Ascending aorta (tissue), 2 donors: ENCODE results near the gene DNAJC16. TPM values are rescaled to one million over a fixed set of nuclear protein-coding genes. Genes with fewer than 3 reads are reported as not detected.
A peak's percentile ranks its signal among the peaks of the same experiment; 100 is the strongest.

ENCODE experiments used
- DNase-seq, 2 donors: peaks; one replicate each; pipeline ENCODE4 v3.0.0-alpha.2; 2019; ENCODE audit warnings: low spot score in 2 of 2
- H3K27ac ChIP-seq, 2 donors: fragments of 200-600 bp; sonication (generic); one replicate each; pipeline ENCODE4 v1.5.1; 2016 to 2017; ENCODE audit warnings: mild to moderate bottlenecking in 1 of 2
- H3K27me3 ChIP-seq: fragments of 200-600 bp; sonication (generic); one replicate; pipeline ENCODE4 v1.5.1; 2017
- H3K36me3 ChIP-seq, 2 donors: fragments of 200-600 bp; sonication (generic); one replicate each; pipeline ENCODE4 v1.5.1; 2016
- H3K4me1 ChIP-seq, 2 donors: fragments of 200-600 bp; sonication (generic); one replicate each; pipeline ENCODE4 v1.5.1; 2016 to 2017; ENCODE audit warnings: mild to moderate bottlenecking in 1 of 2
- H3K4me3 ChIP-seq, 2 donors: fragments of 200-600 bp; sonication (generic); one replicate each; pipeline ENCODE4 v1.5.1; 2016 to 2017; ENCODE audit warnings: mild to moderate bottlenecking in 1 of 2
- H3K9me3 ChIP-seq, 2 donors: fragments of 200-600 bp; sonication (generic); one replicate each; pipeline ENCODE4 v1.5.1; 2016
- CTCF ChIP-seq, 3 experiments: fragments of 200-600 bp in 2 of 3; fragments of 450-650 bp in 1 of 3; sonication (generic) in 2 of 3; IDR thresholded peaks; one replicate each; pipeline ENCODE4 v1.5.1; 2016 to 2019; ENCODE audit warnings: antibody characterized with exemption in 3 of 3, mild to moderate bottlenecking in 1 of 3, moderate library complexity in 1 of 3
- intact Hi-C: fragments of 100-400 bp; cut with DNase I; formaldehyde crosslinking; loops from one replicate; pipeline ENCODE4 v1.15.1; 2023
- total RNA-seq: library from RNA; depleted of rRNA; stranded (reverse); fragments of >200 nt; gene quantifications from one replicate; pipeline ENCODE4 v1.1.0, GENCODE V29; 2016

The DNAJC16 gene
- total RNA-seq, 1 donor from 2014 or later = 11.4 TPM

GRCh38 chr1:15605398-15606383, 79.0 kb downstream of the DNAJC16 start:
- H3K4me1 ChIP-seq = peaks cover 0 to 4% of the 10 kb centered on the region in 2 donors
- intact Hi-C loops = no loop called here
- no peak for TF ChIP-seq CTCF (IDR thresholded peaks at IDR 0.05)
- no peak overlapping the region for H3K27ac ChIP-seq
- no peaks in the 10 kb centered on the region for H3K27me3 ChIP-seq
- H3K4me3 ChIP-seq = no peak overlapping the region
- H3K36me3 ChIP-seq = no peaks in the 10 kb centered on the region
- no peak for DNase-seq
- H3K9me3 ChIP-seq = no peaks in the 10 kb centered on the region

- H3K9me3 ChIP-seq = no peaks in the 10 kb centered on the region
- no peak overlapping the region for H3K27ac ChIP-seq
- H3K36me3 ChIP-seq = no peaks in the 10 kb centered on the region
- H3K27me3 ChIP-seq = no peaks in the 10 kb centered on the region
- no peak for DNase-seq
- no peaks in the 10 kb centered on the region for H3K4me1 ChIP-seq
- intact Hi-C loops = no loop called here
- no peak overlapping the region for H3K4me3 ChIP-seq
- no peak for TF ChIP-seq CTCF (IDR thresholded peaks at IDR 0.05)
These were observed 83.0 kb downstream of the DNAJC16 start for GRCh38 chr1:15609631-15610030.

- no peaks in the 10 kb centered on the region for H3K4me1 ChIP-seq
- H3K4me3 ChIP-seq = no peak overlapping the region
- H3K27me3 ChIP-seq = no peaks in the 10 kb centered on the region
- no peak for DNase-seq
- no peaks in the 10 kb centered on the region for H3K36me3 ChIP-seq
- no peak for TF ChIP-seq CTCF (IDR thresholded peaks at IDR 0.05)
- no peaks in the 10 kb centered on the region for H3K9me3 ChIP-seq
- H3K27ac ChIP-seq = no peak overlapping the region
- intact Hi-C loops = no loop called here
These were observed 83.5 kb downstream of the DNAJC16 start for GRCh38 chr1:15610167-15610566.

- no peak for DNase-seq
- Histone ChIP-seq H3K4me1 (peaks cover 0 to 18% of the 10 kb centered on the region in 2 donors), H3K36me3 (no peaks in the 10 kb centered on the region), H3K9me3 (no peaks in the 10 kb centered on the region), H3K27ac (peak overlapping the region; percentile 81 to 88), H3K27me3 (no peaks in the 10 kb centered on the region), H3K4me3 (peak overlapping the region; percentile 49 to 95)
- no peak for TF ChIP-seq CTCF (IDR thresholded peaks at IDR 0.05)
- intact Hi-C loops = loop anchor here (5.0 kb wide), 3 partner anchors 66 to 131 kb away; partner anchors contain the start of genes DNAJC16 and PLEKHM2
These were observed 89.9 kb downstream of the DNAJC16 start for GRCh38 chr1:15616373-15617172.

GRCh38 chr1:15617173-15618076, 90.8 kb downstream of the DNAJC16 start, which contains the start of gene DDI2:
Gene DDI2, plus strand, starts transcription at chr1:15617458. Its CDS starts 213 bp downstream, at chr1:15617671.
- H3K4me3 ChIP-seq = peak within 1 kb of the TSS; percentile 86 to 95
- no peaks in the 10 kb centered on the region for H3K9me3 ChIP-seq
- DNase-seq = peak; percentile 89 to 98
- intact Hi-C loops = loop anchor here (1.0 to 5.0 kb wide), 4 partner anchors 14 to 130 kb away; partner anchors contain the start of genes DNAJC16 and PLEKHM2
- H3K27me3 ChIP-seq = no peaks in the 10 kb centered on the region
- no peaks in the 10 kb centered on the region for H3K36me3 ChIP-seq
- no peak for TF ChIP-seq CTCF (IDR thresholded peaks at IDR 0.05)
- peaks cover 0 to 18% of the 10 kb centered on the region in 2 donors for H3K4me1 ChIP-seq
- H3K27ac ChIP-seq = peak within 1 kb of the TSS; percentile 94 to 96
